ENCODE results near the gene IGLL5.
"Not testable (repeated sequence)": the region's sequence is repeated elsewhere in the genome, so short reads cannot be mapped to it uniquely, and the experiment has no call there.

The IGLL5 gene

GRCh38 chr22:22919041-22919440, 31.4 kb downstream of the IGLL5 start:
- no peak overlapping the region for H3K4me3 Mint-ChIP-seq
- H3K27me3 Mint-ChIP-seq, result no peaks in the 10 kb centered on the region
- DNase-seq, result no peak
- H3K9me3 Mint-ChIP-seq, result no peaks in the 10 kb centered on the region
- H3K27ac Mint-ChIP-seq, result no peak overlapping the region
- H3K4me1 Mint-ChIP-seq, result no peaks in the 10 kb centered on the region
- no peak for ATAC-seq
- no peaks in the 10 kb centered on the region for H3K36me3 Mint-ChIP-seq (ENCODE audit: low read depth)

GRCh38 chr22:22920104-22920654, 32.6 kb downstream of the IGLL5 start:
- Mint-ChIP-seq H3K27ac (no peak overlapping the region), H3K4me3 (no peak overlapping the region), H3K4me1 (peaks cover 2% of the 10 kb centered on the region), H3K27me3 (no peaks in the 10 kb centered on the region), H3K9me3 (no peaks in the 10 kb centered on the region), H3K36me3 (ENCODE audit: low read depth) (no peaks in the 10 kb centered on the region)
- DNase-seq, result no peak
- ATAC-seq, result no peak

GRCh38 chr22:22920910-22921550, 33.4 kb downstream of the IGLL5 start:
- Mint-ChIP-seq H3K27ac (no peak overlapping the region), H3K36me3 (ENCODE audit: low read depth) (no peaks in the 10 kb centered on the region), H3K4me1 (peaks cover 2% of the 10 kb centered on the region), H3K4me3 (no peak overlapping the region), H3K9me3 (no peaks in the 10 kb centered on the region), H3K27me3 (no peaks in the 10 kb centered on the region)
- ATAC-seq (peak; percentile 3), DNase-seq (no peak)

- Mint-ChIP-seq H3K4me3 (no peak overlapping the region), H3K4me1 (peaks cover 2% of the 10 kb centered on the region), H3K36me3 (ENCODE audit: low read depth) (no peaks in the 10 kb centered on the region), H3K27me3 (no peaks in the 10 kb centered on the region), H3K27ac (no peak overlapping the region), H3K9me3 (no peaks in the 10 kb centered on the region)
- ATAC-seq (no peak), DNase-seq (no peak)
Measured at GRCh38 chr22:22921575-22921974, 34.0 kb downstream of the IGLL5 start.

- H3K9me3 Mint-ChIP-seq; H3K27ac Mint-ChIP-seq; H3K27me3 Mint-ChIP-seq; H3K4me3 Mint-ChIP-seq; H3K4me1 Mint-ChIP-seq; DNase-seq; H3K36me3 Mint-ChIP-seq (ENCODE audit: low read depth); ATAC-seq: not testable (repeated sequence)
Measured at GRCh38 chr22:22922092-22922953, 34.7 kb downstream of the IGLL5 start.

GRCh38 chr22:22922954-22923319, 35.3 kb downstream of the IGLL5 start:
- no peak for DNase-seq
- no peak overlapping the region for H3K27ac Mint-ChIP-seq
- H3K4me3 Mint-ChIP-seq, result no peak overlapping the region

GRCh38 chr22:22923379-22923778, 35.8 kb downstream of the IGLL5 start:
- Mint-ChIP-seq H3K36me3 (ENCODE audit: low read depth) (no peaks in the 10 kb centered on the region), H3K4me1 (peaks cover 11% of the 10 kb centered on the region), H3K27me3 (no peaks in the 10 kb centered on the region), H3K27ac (no peak overlapping the region), H3K9me3 (no peaks in the 10 kb centered on the region), H3K4me3 (no peak overlapping the region)
- ATAC-seq (no peak), DNase-seq (no peak)

More at GRCh38 chr22:22922954-22923319, 35.3 kb downstream of the IGLL5 start:
- peaks cover 7% of the 10 kb centered on the region for H3K4me1 Mint-ChIP-seq
- H3K27me3 Mint-ChIP-seq, result no peaks in the 10 kb centered on the region
- ATAC-seq, result no peak
- H3K9me3 Mint-ChIP-seq, result no peaks in the 10 kb centered on the region
- no peaks in the 10 kb centered on the region for H3K36me3 Mint-ChIP-seq (ENCODE audit: low read depth)

GRCh38 chr22:22923930-22924329, 36.3 kb downstream of the IGLL5 start:
- H3K27me3 Mint-ChIP-seq, result no peaks in the 10 kb centered on the region
- ATAC-seq, result no peak
- H3K36me3 Mint-ChIP-seq (ENCODE audit: low read depth), result no peaks in the 10 kb centered on the region
- H3K4me3 Mint-ChIP-seq, result no peak overlapping the region
- no peaks in the 10 kb centered on the region for H3K9me3 Mint-ChIP-seq
- H3K27ac Mint-ChIP-seq, result no peak overlapping the region
- DNase-seq, result no peak
- peaks cover 16% of the 10 kb centered on the region for H3K4me1 Mint-ChIP-seq

- no peaks in the 10 kb centered on the region for H3K27me3 Mint-ChIP-seq
- no peak overlapping the region for H3K27ac Mint-ChIP-seq
- DNase-seq (no peak), ATAC-seq (no peak)
- H3K9me3 Mint-ChIP-seq, result no peaks in the 10 kb centered on the region
- H3K36me3 Mint-ChIP-seq (ENCODE audit: low read depth), result no peaks in the 10 kb centered on the region
- H3K4me3 Mint-ChIP-seq, result no peak overlapping the region
- peaks cover 23% of the 10 kb centered on the region for H3K4me1 Mint-ChIP-seq
Measured at GRCh38 chr22:22924369-22925145, 36.9 kb downstream of the IGLL5 start.

GRCh38 chr22:22925146-22925804, 37.7 kb downstream of the IGLL5 start:
- no peaks in the 10 kb centered on the region for H3K36me3 Mint-ChIP-seq (ENCODE audit: low read depth)
- ATAC-seq (no peak), DNase-seq (no peak)
- H3K4me3 Mint-ChIP-seq, result no peak overlapping the region
- no peaks in the 10 kb centered on the region for H3K9me3 Mint-ChIP-seq
- no peak overlapping the region for H3K27ac Mint-ChIP-seq
- H3K4me1 Mint-ChIP-seq, result peaks cover 28% of the 10 kb centered on the region
- H3K27me3 Mint-ChIP-seq, result no peaks in the 10 kb centered on the region

- Mint-ChIP-seq H3K4me3 (no peak overlapping the region), H3K9me3 (no peaks in the 10 kb centered on the region), H3K27ac (no peak overlapping the region), H3K36me3 (ENCODE audit: low read depth) (no peaks in the 10 kb centered on the region), H3K4me1 (peaks cover 30% of the 10 kb centered on the region), H3K27me3 (no peaks in the 10 kb centered on the region)
- ATAC-seq, result no peak
- DNase-seq, result no peak
Measured at GRCh38 chr22:22925805-22926369, 38.3 kb downstream of the IGLL5 start.

GRCh38 chr22:22926370-22927195, 39.0 kb downstream of the IGLL5 start:
- ATAC-seq (no peak), DNase-seq (no peak)
- no peaks in the 10 kb centered on the region for H3K27me3 Mint-ChIP-seq
- H3K27ac Mint-ChIP-seq, result no peak overlapping the region
- H3K4me3 Mint-ChIP-seq, result no peak overlapping the region
- H3K4me1 Mint-ChIP-seq, result peaks cover 35% of the 10 kb centered on the region
- H3K36me3 Mint-ChIP-seq (ENCODE audit: low read depth), result no peaks in the 10 kb centered on the region
- no peaks in the 10 kb centered on the region for H3K9me3 Mint-ChIP-seq

GRCh38 chr22:22927196-22927887, 39.7 kb downstream of the IGLL5 start:
- DNase-seq (no peak), ATAC-seq (no peak)
- Mint-ChIP-seq H3K27ac (no peak overlapping the region), H3K36me3 (ENCODE audit: low read depth) (no peaks in the 10 kb centered on the region), H3K4me3 (no peak overlapping the region), H3K4me1 (peaks cover 35% of the 10 kb centered on the region), H3K27me3 (no peaks in the 10 kb centered on the region), H3K9me3 (no peaks in the 10 kb centered on the region)

All from activated naive CD8-positive, alpha-beta T cell treated with anti-CD3 and anti-CD28 coated beads, Interleukin-2, amount 50 U/mL, for 24 hours (primary cell).